ENCODE data around the gene RNF181.

DNA sequence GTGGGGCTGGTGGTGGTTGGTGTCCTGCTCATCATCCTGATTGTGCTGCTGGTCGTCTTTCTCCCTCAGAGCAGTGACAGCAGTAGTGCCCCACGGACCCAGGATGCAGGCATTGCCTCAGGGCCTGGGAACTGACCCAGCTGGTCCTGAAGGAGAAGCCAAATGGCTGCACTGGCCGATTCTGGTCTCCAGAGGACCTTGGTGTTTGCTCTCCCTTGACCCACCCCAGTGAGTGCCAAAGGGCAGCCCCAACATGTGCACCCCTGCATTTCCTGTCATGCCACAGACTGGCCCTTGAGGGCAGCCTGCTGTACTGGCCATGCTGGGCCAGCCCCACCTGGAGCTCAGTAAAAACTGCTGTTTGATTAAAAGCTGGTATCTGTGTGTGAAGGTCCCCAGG is 2.5 kb upstream of the RNF181 start:
- TF ChIP-seq, protein P1, sequence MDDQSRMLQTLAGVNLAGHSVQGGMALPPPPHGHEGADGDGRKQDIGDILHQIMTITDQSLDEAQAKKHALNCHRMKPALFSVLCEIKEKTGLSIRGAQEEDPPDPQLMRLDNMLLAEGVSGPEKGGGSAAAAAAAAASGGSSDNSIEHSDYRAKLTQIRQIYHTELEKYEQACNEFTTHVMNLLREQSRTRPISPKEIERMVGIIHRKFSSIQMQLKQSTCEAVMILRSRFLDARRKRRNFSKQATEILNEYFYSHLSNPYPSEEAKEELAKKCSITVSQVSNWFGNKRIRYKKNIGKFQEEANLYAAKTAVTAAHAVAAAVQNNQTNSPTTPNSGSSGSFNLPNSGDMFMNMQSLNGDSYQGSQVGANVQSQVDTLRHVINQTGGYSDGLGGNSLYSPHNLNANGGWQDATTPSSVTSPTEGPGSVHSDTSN (IDR thresholded peaks at IDR 0.05) = no peak
- TF ChIP-seq, protein P2, sequence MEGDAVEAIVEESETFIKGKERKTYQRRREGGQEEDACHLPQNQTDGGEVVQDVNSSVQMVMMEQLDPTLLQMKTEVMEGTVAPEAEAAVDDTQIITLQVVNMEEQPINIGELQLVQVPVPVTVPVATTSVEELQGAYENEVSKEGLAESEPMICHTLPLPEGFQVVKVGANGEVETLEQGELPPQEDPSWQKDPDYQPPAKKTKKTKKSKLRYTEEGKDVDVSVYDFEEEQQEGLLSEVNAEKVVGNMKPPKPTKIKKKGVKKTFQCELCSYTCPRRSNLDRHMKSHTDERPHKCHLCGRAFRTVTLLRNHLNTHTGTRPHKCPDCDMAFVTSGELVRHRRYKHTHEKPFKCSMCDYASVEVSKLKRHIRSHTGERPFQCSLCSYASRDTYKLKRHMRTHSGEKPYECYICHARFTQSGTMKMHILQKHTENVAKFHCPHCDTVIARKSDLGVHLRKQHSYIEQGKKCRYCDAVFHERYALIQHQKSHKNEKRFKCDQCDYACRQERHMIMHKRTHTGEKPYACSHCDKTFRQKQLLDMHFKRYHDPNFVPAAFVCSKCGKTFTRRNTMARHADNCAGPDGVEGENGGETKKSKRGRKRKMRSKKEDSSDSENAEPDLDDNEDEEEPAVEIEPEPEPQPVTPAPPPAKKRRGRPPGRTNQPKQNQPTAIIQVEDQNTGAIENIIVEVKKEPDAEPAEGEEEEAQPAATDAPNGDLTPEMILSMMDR (IDR thresholded peaks at IDR 0.05) = no peak
- TF ChIP-seq, protein P3, sequence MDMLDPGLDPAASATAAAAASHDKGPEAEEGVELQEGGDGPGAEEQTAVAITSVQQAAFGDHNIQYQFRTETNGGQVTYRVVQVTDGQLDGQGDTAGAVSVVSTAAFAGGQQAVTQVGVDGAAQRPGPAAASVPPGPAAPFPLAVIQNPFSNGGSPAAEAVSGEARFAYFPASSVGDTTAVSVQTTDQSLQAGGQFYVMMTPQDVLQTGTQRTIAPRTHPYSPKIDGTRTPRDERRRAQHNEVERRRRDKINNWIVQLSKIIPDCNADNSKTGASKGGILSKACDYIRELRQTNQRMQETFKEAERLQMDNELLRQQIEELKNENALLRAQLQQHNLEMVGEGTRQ (IDR thresholded peaks at IDR 0.05) = no peak
- TF ChIP-seq HOXA7 (CRISPR knock-in tag; IDR thresholded peaks at IDR 0.05) (no peak), MYC (IDR thresholded peaks at IDR 0.05; ENCODE audit: borderline replicate concordance, low read length) (no peak), RAD21 (conservative IDR thresholded peaks at IDR 0.05 in 1 of 2, IDR thresholded peaks at IDR 0.05 in 1 of 2) (no peak)
- TF ChIP-seq, protein P4, sequence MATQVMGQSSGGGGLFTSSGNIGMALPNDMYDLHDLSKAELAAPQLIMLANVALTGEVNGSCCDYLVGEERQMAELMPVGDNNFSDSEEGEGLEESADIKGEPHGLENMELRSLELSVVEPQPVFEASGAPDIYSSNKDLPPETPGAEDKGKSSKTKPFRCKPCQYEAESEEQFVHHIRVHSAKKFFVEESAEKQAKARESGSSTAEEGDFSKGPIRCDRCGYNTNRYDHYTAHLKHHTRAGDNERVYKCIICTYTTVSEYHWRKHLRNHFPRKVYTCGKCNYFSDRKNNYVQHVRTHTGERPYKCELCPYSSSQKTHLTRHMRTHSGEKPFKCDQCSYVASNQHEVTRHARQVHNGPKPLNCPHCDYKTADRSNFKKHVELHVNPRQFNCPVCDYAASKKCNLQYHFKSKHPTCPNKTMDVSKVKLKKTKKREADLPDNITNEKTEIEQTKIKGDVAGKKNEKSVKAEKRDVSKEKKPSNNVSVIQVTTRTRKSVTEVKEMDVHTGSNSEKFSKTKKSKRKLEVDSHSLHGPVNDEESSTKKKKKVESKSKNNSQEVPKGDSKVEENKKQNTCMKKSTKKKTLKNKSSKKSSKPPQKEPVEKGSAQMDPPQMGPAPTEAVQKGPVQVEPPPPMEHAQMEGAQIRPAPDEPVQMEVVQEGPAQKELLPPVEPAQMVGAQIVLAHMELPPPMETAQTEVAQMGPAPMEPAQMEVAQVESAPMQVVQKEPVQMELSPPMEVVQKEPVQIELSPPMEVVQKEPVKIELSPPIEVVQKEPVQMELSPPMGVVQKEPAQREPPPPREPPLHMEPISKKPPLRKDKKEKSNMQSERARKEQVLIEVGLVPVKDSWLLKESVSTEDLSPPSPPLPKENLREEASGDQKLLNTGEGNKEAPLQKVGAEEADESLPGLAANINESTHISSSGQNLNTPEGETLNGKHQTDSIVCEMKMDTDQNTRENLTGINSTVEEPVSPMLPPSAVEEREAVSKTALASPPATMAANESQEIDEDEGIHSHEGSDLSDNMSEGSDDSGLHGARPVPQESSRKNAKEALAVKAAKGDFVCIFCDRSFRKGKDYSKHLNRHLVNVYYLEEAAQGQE (IDR thresholded peaks at IDR 0.05) = no peak
